ENCODE results near the gene TTC24. TPM values are rescaled to one million over a fixed set of nuclear protein-coding genes. Genes with fewer than 3 reads are reported as not detected.

Gene TTC24
- total RNA-seq, 1 donor from 2014 or later = not detected

Other genes starting within 250 kb of the TTC24 start
- gene CCT3, start 241.4 kb upstream of the TTC24 start, total RNA-seq = 499 and 846 TPM in 2 replicates
- not detected in 2 replicates for gene TSACC, start 241.2 kb upstream of the TTC24 start, total RNA-seq
- gene RHBG, start 210.5 kb upstream of the TTC24 start, total RNA-seq = 0.55 TPM in 1 of 2 replicates, not detected in the other
- gene MEF2D, start 78.9 kb upstream of the TTC24 start, total RNA-seq = 3.8 and 10.0 TPM in 2 replicates
- 1.5 and 14.6 TPM in 2 replicates for gene IQGAP3, start 7.2 kb upstream of the TTC24 start, total RNA-seq
- gene NAXE, start 12.1 kb downstream of the TTC24 start, total RNA-seq = 92.9 and 138 TPM in 2 replicates
- 13.5 and 33.8 TPM in 2 replicates for gene GPATCH4, start 21.8 kb downstream of the TTC24 start, total RNA-seq
- not detected in 2 replicates for gene HAPLN2, start 39.7 kb downstream of the TTC24 start, total RNA-seq
- 3.7 TPM in 1 of 2 replicates, not detected in the other for gene BCAN, start 62.4 kb downstream of the TTC24 start, total RNA-seq
- 1.0 and 1.6 TPM in 2 replicates for gene NES, start 97.7 kb downstream of the TTC24 start, total RNA-seq
- gene CRABP2, start 125.9 kb downstream of the TTC24 start, total RNA-seq = 1.4 and 8.3 TPM in 2 replicates
- 5.2 and 11.5 TPM in 2 replicates for gene METTL25B, start 148.7 kb downstream of the TTC24 start, total RNA-seq
- gene ISG20L2, start 149.0 kb downstream of the TTC24 start, total RNA-seq = 6.3 and 10.3 TPM in 2 replicates
- gene MRPL24, start 161.4 kb downstream of the TTC24 start, total RNA-seq = 26.3 and 40.8 TPM in 2 replicates
- gene HDGF, start 172.0 kb downstream of the TTC24 start, total RNA-seq = 249 and 383 TPM in 2 replicates
- 9.4 and 26.2 TPM in 2 replicates for gene PRCC, start 187.8 kb downstream of the TTC24 start, total RNA-seq
- 0.30 TPM in 1 of 2 replicates, not detected in the other for gene SH2D2A, start 237.1 kb downstream of the TTC24 start, total RNA-seq